NT2/D1 (cell line): ENCODE measurements around the gene SLIT1.

Source experiments
- YY1 ChIP-seq: IDR thresholded peaks from 2 replicates; pipeline ENCODE4 v1.6.1; 2011; ENCODE audit not compliant: insufficient read length, insufficient read depth
- ZNF274 ChIP-seq: IDR thresholded peaks from 2 replicates; pipeline ENCODE4 v1.6.1; 2011; ENCODE audit warnings: mild to moderate bottlenecking, low read depth, low read length

DNA sequence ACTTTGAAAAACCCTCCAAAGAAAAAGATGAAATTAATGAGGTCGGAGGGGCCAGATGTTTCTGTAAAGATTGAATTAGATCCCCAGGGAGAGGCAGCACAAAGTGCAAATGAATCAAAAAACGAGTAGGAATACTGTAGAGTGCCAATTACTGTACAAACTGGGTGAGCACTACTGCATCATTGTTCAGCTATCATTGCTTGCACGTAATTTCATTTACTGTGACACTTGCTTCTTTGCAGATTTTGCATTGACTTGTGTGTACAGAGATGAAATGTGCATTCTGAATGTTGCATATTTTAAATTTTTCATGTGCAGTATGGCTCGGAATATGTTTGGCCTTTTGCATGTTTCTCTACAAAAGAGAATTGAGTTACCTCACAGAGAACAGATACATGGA lies 230.0 kb downstream of the SLIT1 start:
- no peak for TF ChIP-seq YY1
- no peak for TF ChIP-seq ZNF274
